Measurements from ENCODE around the gene FAM163B. TPM values are rescaled to one million over a fixed set of nuclear protein-coding genes. Genes with fewer than 3 reads are reported as not detected.
"Not testable (repeated sequence)": the region's sequence is repeated elsewhere in the genome, so short reads cannot be mapped to it uniquely, and the experiment has no call there.

Gene FAM163B
- total RNA-seq, 2 donors from 2014 or later: not detected

DNA sequence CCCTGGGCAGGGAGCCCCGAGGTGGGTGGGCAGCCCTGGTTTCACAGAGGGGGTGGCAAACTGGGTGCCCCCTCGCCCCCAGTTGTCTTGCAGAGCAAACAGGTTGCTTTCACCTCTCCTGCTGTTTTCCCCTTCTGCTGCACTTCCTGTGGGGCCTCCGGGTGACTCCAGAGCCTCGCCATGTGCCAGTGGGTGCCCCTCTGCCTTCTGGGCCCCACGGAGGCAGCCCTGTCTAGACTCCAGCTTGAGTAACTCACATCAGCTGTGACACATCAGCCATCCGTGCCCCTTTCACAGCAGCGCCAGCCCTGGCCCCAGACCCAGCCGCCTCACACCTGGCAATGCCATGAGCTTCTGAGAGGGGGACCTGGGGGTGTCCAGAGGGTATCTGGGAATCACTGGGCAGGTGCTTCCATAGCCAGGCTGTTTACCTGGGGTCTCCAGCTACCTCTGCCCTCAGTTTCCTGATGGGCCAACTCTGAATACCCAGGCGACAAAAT is 37.7 kb downstream of the FAM163B start:
- Mint-ChIP-seq H3K27ac (no peak overlapping the region), H3K36me3 (ENCODE audit: low read depth) (no peaks in the 10 kb centered on the region), H3K9me3 (no peaks in the 10 kb centered on the region), H3K4me1 (no peaks in the 10 kb centered on the region), H3K27me3 (peaks cover 7% of the 10 kb centered on the region), H3K4me3 (no peak overlapping the region)
- no peak for ATAC-seq (replicated peaks)

DNA sequence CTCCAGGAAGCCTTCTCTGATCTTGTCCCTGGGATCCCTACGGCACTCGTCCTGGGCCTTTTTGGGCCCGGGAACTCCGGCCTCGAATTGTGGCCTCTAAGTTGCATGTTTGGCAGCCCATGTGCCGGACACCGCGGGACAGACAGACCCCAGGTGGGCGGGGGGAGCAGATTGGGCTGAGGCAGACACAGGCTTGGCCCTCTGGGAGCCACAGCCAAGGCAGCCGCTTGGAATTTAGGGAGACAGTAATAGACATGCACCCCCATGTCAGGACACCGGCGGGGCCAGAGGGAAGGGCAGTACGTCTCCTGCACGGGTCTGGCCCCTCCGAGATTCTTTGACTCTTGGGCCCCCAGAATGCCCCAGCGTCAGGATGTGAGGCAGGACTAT is 38.5 kb downstream of the FAM163B start:
- no peaks in the 10 kb centered on the region for H3K36me3 Mint-ChIP-seq (ENCODE audit: low read depth)
- H3K9me3 Mint-ChIP-seq: no peaks in the 10 kb centered on the region
- H3K4me1 Mint-ChIP-seq: no peaks in the 10 kb centered on the region
- ATAC-seq (replicated peaks): no peak
- H3K4me3 Mint-ChIP-seq: no peak overlapping the region
- no peak overlapping the region for H3K27ac Mint-ChIP-seq
- peaks cover 4% of the 10 kb centered on the region for H3K27me3 Mint-ChIP-seq

DNA sequence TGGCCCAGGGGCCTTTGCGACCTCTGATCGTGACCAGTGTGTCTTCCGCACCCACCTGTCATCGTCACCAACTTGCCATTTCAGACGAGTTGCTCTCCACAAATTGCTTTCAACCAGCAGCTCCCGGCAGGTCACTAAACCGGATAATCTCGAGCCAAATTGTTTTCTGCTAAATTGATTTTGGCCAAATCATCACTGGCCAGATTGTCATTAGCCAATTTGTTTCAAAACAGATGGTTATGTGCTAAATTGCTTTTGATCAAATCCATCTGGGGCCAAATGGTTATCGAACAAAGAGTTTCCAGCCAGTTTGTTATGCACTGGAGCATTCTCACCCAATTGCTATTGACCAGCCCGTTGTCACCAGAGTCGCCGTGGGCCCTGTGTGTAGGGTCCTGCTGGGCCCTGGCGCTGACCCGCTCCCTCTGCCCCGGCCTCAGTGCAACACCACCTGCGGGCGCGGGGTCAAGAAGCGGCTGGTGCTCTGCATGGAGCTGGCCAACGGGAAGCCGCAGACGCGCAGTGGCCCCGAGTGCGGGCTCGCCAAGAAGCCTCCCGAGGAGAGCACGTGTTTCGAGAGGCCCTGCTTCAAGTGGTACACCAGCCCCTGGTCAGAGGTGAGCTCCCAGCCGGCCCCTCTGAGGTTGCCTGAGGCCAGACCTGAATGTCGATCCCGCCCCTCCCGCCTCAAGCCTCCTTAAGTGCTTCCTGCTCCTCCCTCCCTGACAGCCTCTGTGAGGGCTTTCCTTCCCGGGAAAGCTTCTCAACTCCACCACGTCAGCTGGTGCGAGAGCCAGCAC is 39.1 kb downstream of the FAM163B start:
- H3K27me3 Mint-ChIP-seq: no peaks in the 10 kb centered on the region
- no peak overlapping the region for H3K27ac Mint-ChIP-seq
- no peak for ATAC-seq (replicated peaks)
- H3K4me1 Mint-ChIP-seq: no peaks in the 10 kb centered on the region
- H3K4me3 Mint-ChIP-seq: no peak overlapping the region
- no peaks in the 10 kb centered on the region for H3K36me3 Mint-ChIP-seq (ENCODE audit: low read depth)
- H3K9me3 Mint-ChIP-seq: no peaks in the 10 kb centered on the region

DNA sequence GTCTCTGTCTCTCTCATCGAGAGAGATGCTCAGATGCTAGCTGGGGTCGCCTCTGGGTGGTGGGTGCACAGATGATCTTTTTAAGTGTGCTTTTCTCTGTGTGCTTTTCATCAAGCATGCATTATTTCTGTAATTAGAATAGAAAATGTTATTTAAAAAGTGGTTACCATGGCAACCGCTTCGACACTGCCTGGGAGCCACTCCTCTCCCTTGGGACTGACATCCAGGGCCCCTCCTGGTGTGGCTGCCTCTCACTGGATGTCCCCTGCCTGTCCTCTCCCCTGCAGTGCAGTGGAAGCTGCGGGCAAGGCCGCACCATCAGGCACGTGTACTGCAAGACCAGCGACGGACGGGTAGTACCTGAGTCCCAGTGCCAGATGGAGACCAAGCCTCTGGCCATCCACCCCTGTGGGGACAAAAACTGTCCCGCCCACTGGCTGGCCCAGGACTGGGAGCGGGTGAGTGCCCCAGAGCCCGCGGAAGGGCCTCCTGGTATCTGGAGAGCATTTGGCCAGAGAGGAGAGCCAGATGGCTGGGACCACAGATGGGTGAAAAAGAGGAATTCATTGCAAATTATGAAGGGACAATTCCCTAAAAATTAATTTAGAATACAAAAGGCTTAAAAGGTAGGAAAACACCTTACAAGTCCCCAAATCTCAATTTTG is 39.9 kb downstream of the FAM163B start:
- no peaks in the 10 kb centered on the region for H3K4me1 Mint-ChIP-seq
- H3K9me3 Mint-ChIP-seq: no peaks in the 10 kb centered on the region
- no peaks in the 10 kb centered on the region for H3K27me3 Mint-ChIP-seq
- H3K27ac Mint-ChIP-seq: no peak overlapping the region
- H3K36me3 Mint-ChIP-seq (ENCODE audit: low read depth): no peaks in the 10 kb centered on the region
- no peak overlapping the region for H3K4me3 Mint-ChIP-seq
- no peak for ATAC-seq (replicated peaks)

DNA sequence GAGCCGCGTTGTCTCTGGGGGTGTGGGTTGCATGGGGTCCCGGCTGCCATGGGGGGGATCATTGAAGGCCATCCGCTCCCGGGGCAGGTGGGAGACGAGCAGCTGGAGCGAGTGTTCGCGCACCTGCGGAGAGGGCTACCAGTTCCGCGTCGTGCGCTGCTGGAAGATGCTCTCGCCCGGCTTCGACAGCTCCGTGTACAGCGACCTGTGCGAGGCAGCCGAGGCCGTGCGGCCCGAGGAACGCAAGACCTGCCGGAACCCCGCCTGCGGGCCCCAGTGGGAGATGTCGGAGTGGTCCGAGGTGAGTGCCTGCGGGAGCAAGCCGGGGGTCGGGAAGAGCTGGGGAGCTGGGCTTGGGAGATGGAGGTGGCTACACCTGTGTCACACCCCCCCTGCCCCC is 41.0 kb downstream of the FAM163B start:
- no peaks in the 10 kb centered on the region for H3K9me3 Mint-ChIP-seq
- no peaks in the 10 kb centered on the region for H3K4me1 Mint-ChIP-seq
- H3K36me3 Mint-ChIP-seq (ENCODE audit: low read depth): no peaks in the 10 kb centered on the region
- no peak for ATAC-seq (replicated peaks)
- no peaks in the 10 kb centered on the region for H3K27me3 Mint-ChIP-seq
- H3K27ac Mint-ChIP-seq: no peak overlapping the region
- no peak overlapping the region for H3K4me3 Mint-ChIP-seq

DNA sequence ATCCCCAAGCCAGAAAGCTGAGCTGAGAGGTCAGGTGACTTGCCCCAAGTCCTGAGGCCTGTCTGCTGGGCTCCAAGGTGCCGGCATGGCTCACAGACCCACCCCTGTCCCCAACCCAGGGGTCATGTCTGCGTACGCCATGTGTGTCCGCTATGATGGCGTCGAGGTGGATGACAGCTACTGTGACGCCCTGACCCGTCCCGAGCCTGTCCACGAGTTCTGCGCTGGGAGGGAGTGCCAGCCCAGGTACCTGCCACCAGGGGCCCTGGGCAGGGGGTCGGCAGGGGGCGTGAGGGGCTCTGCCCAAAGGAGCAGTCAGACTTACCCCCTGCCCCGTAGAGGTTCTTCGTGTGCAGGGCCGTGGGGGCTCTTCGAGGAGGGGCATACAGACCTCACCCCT is 42.4 kb downstream of the FAM163B start:
- no peak overlapping the region for H3K4me3 Mint-ChIP-seq
- H3K36me3 Mint-ChIP-seq (ENCODE audit: low read depth): no peaks in the 10 kb centered on the region
- no peaks in the 10 kb centered on the region for H3K4me1 Mint-ChIP-seq
- no peaks in the 10 kb centered on the region for H3K27me3 Mint-ChIP-seq
- ATAC-seq (replicated peaks): no peak
- no peaks in the 10 kb centered on the region for H3K9me3 Mint-ChIP-seq
- no peak overlapping the region for H3K27ac Mint-ChIP-seq

DNA sequence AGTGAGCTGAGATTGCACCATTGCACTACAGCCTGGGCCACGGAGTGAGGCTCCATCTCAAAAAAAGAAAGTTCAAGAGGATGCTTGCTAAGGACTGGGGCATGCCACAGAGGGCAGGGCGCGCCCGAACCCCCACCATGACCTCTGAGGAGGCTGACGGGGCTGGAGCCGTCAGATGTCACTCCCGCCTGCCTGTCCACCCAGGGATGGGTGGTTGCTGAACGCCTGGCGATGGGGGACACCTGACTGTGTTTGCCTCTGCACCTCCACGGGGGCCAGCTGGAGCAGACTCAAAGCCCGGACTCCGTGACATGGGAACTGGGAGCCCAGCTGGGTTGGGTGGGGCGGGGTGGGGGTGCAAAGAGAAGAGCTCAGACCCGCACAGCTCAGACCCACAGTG is 42.8 kb downstream of the FAM163B start:
- Mint-ChIP-seq H3K36me3 (ENCODE audit: low read depth) (no peaks in the 10 kb centered on the region), H3K4me3 (no peak overlapping the region), H3K9me3 (no peaks in the 10 kb centered on the region)

DNA sequence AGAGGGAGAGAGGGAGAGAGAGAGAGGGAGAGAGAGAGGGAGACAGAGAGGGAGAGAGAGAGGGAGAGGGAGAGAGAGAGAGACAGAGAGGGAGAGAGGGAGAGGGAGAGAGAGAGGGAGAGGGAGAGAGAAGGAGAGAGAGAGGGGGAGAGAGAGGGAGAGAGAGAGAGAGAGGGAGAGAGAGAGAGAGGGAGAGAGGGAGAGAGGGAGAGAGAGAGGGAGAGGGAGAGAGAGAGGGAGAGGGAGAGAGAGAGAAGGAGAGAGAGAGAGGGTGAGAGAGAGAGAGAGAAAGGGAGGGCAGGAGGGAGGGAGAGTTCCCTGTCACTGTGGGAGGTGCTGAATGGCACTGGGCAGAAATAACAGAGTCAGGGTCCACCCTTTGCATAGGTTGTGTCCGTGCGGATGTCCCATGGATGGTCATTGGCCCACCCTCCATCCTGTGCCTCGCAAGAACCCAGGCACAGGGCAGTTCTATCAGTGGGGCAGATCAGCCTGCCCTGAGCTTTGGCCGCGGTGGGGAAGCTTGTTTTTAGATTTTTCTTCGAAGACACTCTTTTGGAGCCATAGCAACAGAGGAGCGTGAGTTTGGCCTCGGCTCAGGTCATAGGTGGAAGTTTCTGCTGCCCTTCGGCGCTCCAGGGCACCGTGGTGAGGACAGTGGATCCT is 44.6 kb downstream of the FAM163B start:
- ATAC-seq (replicated peaks): no peak
- H3K4me1 Mint-ChIP-seq: no peaks in the 10 kb centered on the region
- H3K27me3 Mint-ChIP-seq: no peaks in the 10 kb centered on the region
- H3K4me3 Mint-ChIP-seq: no peak overlapping the region
- H3K36me3 Mint-ChIP-seq (ENCODE audit: low read depth): no peaks in the 10 kb centered on the region
- no peaks in the 10 kb centered on the region for H3K9me3 Mint-ChIP-seq
- no peak overlapping the region for H3K27ac Mint-ChIP-seq

More for the DNA sequence above, 42.8 kb downstream of the FAM163B start:
- ATAC-seq (replicated peaks): no peak
- Mint-ChIP-seq H3K27ac (no peak overlapping the region), H3K4me1 (no peaks in the 10 kb centered on the region), H3K27me3 (no peaks in the 10 kb centered on the region)

DNA sequence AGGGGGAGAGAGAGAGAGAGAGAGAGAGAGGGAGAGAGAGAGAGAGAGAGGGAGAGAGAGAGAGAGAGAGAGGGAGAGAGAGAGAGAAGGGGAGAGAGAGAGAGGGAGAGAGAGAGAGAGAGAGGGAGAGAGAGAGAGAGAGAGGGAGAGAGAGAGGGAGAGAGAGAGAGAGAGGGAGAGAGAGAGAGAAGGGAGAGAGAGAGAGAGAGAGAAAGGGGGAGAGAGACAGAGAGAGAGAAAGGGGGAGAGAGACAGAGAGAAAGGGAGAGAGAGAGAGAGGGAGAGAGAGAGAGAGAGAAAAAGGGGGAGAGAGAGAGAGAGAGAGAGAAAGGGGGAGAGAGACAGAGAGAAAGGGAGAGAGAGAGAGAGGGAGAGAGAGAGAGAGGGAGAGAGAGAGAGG is 45.4 kb downstream of the FAM163B start:
- not testable (repeated sequence) for H3K27me3 Mint-ChIP-seq; ATAC-seq (replicated peaks); H3K4me1 Mint-ChIP-seq; H3K9me3 Mint-ChIP-seq; H3K4me3 Mint-ChIP-seq; H3K36me3 Mint-ChIP-seq (ENCODE audit: low read depth); H3K27ac Mint-ChIP-seq

DNA sequence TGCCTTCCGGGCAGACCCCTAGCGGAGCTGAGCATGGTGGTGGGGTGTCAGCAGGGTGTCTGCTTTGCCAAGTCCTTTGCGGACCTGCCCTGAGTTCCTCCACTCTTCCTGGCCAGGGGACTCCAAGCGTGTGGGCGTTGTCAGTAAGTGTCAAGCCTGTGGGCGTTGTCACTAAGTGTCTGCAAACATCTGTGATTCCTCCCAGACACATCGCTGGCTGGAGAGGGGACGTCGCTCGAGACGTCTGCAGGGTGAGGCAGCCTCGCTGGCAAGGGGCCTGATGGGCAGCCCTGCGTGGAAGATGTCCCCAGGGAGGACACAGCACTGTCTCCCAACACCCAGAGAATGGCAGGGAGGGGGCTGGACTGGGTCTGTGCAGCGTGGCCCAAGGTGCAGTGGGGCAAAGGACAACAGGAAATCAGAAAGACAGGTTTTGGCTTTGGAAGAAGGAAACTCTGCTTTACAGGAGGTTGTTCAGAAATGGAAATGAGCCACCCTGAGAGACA is 45.8 kb downstream of the FAM163B start:
- no peaks in the 10 kb centered on the region for H3K36me3 Mint-ChIP-seq (ENCODE audit: low read depth)
- no peak for ATAC-seq (replicated peaks)

DNA sequence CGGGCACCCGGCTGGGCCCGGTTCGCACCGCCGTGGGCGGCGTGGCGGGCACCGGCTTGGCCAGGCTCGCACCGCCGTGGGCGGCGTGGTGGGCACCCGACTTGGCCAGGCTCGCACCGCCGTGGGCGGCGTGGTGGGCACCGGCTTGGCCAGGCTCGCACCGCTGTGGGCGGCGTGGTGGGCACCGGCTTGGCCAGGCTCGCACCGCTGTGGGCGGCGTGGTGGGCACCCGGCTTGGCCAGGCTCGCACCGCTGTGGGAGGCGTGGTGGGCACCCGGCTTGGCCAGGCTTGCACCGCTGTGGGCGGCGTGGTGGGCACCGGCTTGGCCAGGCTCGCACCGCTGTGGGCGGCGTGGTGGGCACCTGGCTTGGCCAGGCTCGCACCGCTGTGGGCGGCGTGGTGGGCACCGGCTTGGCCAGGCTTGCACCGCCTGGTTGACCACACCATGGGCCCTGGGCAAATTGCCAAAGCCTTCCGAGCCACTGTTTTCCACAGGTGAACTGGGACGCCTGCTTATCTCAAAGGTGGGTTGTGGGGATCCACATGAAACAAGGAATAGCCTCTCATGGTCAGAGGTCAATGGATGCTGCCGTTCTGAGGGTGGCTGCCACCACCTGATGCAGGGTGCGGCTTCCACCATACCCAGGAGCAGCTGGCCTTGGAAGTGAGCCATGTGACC is 46.4 kb downstream of the FAM163B start:
- Mint-ChIP-seq H3K27ac (no peak overlapping the region), H3K4me1 (no peaks in the 10 kb centered on the region), H3K36me3 (ENCODE audit: low read depth) (no peaks in the 10 kb centered on the region), H3K4me3 (no peak overlapping the region), H3K27me3 (peaks cover 10% of the 10 kb centered on the region), H3K9me3 (no peaks in the 10 kb centered on the region)
- no peak for ATAC-seq (replicated peaks)

More for the DNA sequence above, 45.8 kb downstream of the FAM163B start:
- peaks cover 5% of the 10 kb centered on the region for H3K27me3 Mint-ChIP-seq
- H3K4me3 Mint-ChIP-seq: no peak overlapping the region
- H3K9me3 Mint-ChIP-seq: no peaks in the 10 kb centered on the region
- H3K27ac Mint-ChIP-seq: no peak overlapping the region
- H3K4me1 Mint-ChIP-seq: no peaks in the 10 kb centered on the region

DNA sequence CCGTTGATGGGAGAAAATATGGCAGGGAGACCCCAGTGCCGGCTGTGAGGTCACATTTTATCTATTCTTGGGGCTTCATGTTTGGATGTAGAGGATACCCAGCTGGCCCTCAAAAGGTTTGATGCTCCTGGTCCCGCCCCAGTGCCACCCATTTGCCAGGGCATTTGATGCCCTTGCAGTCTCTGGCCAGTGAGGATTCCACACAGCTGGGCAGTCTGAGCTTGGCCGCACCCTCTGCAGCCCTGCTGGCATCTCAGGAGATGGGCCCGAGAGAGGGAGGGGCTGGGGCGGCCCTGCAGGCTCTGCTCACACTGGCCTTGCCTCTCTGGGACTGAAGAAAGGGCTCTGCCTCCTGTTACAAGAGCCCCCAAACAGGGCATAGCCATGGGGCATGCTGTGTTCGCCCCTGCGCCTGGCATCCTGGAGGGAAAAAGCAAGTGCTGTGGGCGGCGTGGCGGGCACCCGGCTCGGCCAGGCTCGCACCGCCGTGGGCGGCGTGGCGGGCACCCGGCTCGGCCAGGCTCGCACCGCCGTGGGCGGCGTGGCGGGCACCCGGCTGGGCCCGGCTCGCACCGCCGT is 47.1 kb downstream of the FAM163B start:
- H3K27ac Mint-ChIP-seq: no peak overlapping the region
- H3K27me3 Mint-ChIP-seq: peaks cover 10% of the 10 kb centered on the region
- H3K36me3 Mint-ChIP-seq (ENCODE audit: low read depth): no peaks in the 10 kb centered on the region
- ATAC-seq (replicated peaks): no peak
- no peak overlapping the region for H3K4me3 Mint-ChIP-seq
- H3K9me3 Mint-ChIP-seq: no peaks in the 10 kb centered on the region
- H3K4me1 Mint-ChIP-seq: no peaks in the 10 kb centered on the region

DNA sequence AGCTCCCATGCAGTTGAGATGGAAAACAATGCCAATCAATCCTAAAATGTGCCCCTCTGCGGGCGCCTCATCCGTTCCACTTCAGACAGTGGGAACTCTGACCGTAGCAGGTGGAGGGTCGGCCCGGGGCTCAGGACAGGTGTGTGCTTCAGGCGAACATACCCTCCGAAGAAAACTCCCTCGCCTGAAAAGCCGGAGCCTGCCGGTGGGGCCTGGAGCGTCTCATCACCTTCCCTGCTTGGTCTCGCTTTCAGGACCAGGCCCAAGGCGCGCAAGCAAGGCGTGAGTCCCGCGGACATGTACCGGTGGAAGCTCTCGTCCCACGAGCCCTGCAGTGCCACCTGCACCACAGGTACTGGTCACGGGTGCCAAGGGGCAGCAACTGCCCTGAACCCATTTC is 48.2 kb downstream of the FAM163B start:
- Mint-ChIP-seq H3K9me3 (no peaks in the 10 kb centered on the region), H3K4me1 (no peaks in the 10 kb centered on the region), H3K36me3 (ENCODE audit: low read depth) (no peaks in the 10 kb centered on the region), H3K27me3 (peaks cover 13% of the 10 kb centered on the region), H3K4me3 (no peak overlapping the region), H3K27ac (no peak overlapping the region)
- no peak for ATAC-seq (replicated peaks)

DNA sequence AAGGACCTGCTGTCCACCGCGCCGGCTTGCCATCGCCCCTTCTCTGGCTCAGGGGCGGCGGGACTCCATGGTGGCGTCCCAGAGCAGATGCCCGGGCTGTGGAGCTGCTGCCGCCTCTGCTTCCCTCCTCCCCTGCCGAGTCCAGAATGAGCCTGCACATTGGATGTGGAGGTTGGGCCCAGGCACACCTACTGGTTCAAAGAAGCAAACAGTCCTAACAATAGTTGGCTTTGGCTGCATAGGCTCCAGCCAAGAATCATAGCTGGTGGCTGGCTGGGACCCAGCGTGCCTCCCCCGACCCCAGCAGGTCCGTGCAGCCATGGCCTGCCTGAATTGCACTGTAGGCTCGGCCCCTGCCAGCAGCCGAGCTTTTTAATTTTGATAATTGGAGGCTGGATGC is 48.9 kb downstream of the FAM163B start:
- Mint-ChIP-seq H3K4me1 (no peaks in the 10 kb centered on the region), H3K36me3 (ENCODE audit: low read depth) (no peaks in the 10 kb centered on the region), H3K27me3 (peaks cover 13% of the 10 kb centered on the region), H3K27ac (no peak overlapping the region), H3K9me3 (no peaks in the 10 kb centered on the region), H3K4me3 (no peak overlapping the region)
- no peak for ATAC-seq (replicated peaks)

Measured in activated T-helper 17 cell treated with anti-CD3 and anti-CD28 coated beads, Interleukin-2, amount 50 U/mL, for 72 hours (primary cell).